CD14-positive monocyte (primary cell): Measurements from ENCODE around the gene APOL2. TPM values are rescaled to one million over a fixed set of nuclear protein-coding genes. Genes with fewer than 3 reads are reported as not detected.

ENCODE experiments used
- DNase-seq, 3 donors: peaks; one replicate each; pipeline ENCODE4 v3.0.0-alpha.2; 2011 to 2022
- H2AFZ ChIP-seq: 2 replicates; pipeline ENCODE4 v1.6.0; 2012; ENCODE audit warnings: mild to moderate bottlenecking, low read depth, low read length, inconsistent platforms; ENCODE audit not compliant: insufficient read depth, poor library complexity, severe bottlenecking
- H3K27ac ChIP-seq, 2 donors: 1 replicate in 1 of 2; 2 replicates in 1 of 2; pipeline ENCODE4 v1.5.1; 2012 to 2013; ENCODE audit warnings: low read length in 2 of 2, control low read depth in 1 of 2, inconsistent platforms in 1 of 2, low read depth in 1 of 2, mild to moderate bottlenecking in 1 of 2
- H3K27me3 ChIP-seq, 2 donors: one replicate each; pipeline versions ENCODE4 v1.6.0 to v1.6.1; 2011 to 2013; ENCODE audit warnings: low read length in 2 of 2; ENCODE audit not compliant: control insufficient read depth in 2 of 2, insufficient read depth in 2 of 2
- H3K36me3 ChIP-seq, 2 donors: replicated peaks in 1 of 2; 1 replicate in 1 of 2; 2 replicates in 1 of 2; pipeline versions ENCODE4 v1.5.1 to v1.6.1; 2012 to 2013; ENCODE audit warnings: low read length in 2 of 2, control low read depth in 1 of 2, inconsistent platforms in 1 of 2, mild to moderate bottlenecking in 1 of 2; ENCODE audit not compliant: insufficient read depth in 2 of 2, control insufficient read depth in 1 of 2
- H3K4me1 ChIP-seq, 2 donors: 1 replicate in 1 of 2; 2 replicates in 1 of 2; pipeline versions ENCODE4 v1.5.1 to v1.6.1; 2012 to 2013; ENCODE audit warnings: low read length in 2 of 2, control low read depth in 1 of 2, inconsistent platforms in 1 of 2, mild to moderate bottlenecking in 1 of 2, moderate library complexity in 1 of 2; ENCODE audit not compliant: insufficient read depth in 2 of 2, control insufficient read depth in 1 of 2
- H3K4me2 ChIP-seq: replicated peaks from 2 replicates; pipeline ENCODE3; 2012; ENCODE audit warnings: low read length, moderate library complexity, mild to moderate bottlenecking; ENCODE audit not compliant: poor library complexity, severe bottlenecking; ENCODE audit errors: extremely low read depth
- H3K4me3 ChIP-seq, 3 experiments: fragments of 200-600 bp in 1 of 3; sonication (generic) in 1 of 3; replicated peaks in 1 of 3; 1 replicate in 2 of 3; 2 replicates in 1 of 3; pipeline ENCODE4 v1.5.1; 2011 to 2013; ENCODE audit warnings: low read length in 3 of 3, mild to moderate bottlenecking in 3 of 3, control low read depth in 2 of 3, low read depth in 2 of 3, inconsistent platforms in 1 of 3, moderate library complexity in 1 of 3
- H3K79me2 ChIP-seq: 2 replicates; pipeline ENCODE4 v1.6.0; 2012; ENCODE audit warnings: mild to moderate bottlenecking, control low read depth, inconsistent platforms, low read length, moderate library complexity; ENCODE audit not compliant: insufficient read depth
- H3K9ac ChIP-seq: 2 replicates; pipeline ENCODE4 v1.6.0; 2017; ENCODE audit warnings: low read length, mild to moderate bottlenecking; ENCODE audit not compliant: insufficient read depth, poor library complexity, severe bottlenecking
- H3K9me3 ChIP-seq, 2 donors: replicated peaks in 1 of 2; 1 replicate in 1 of 2; 2 replicates in 1 of 2; pipeline versions ENCODE4 v1.5.1 to v1.6.1; 2012 to 2013; ENCODE audit warnings: low read length in 2 of 2, control low read depth in 1 of 2; ENCODE audit not compliant: control insufficient read depth in 1 of 2, insufficient read depth in 1 of 2
- H4K20me1 ChIP-seq: 2 replicates; pipeline ENCODE4 v1.6.0; 2012; ENCODE audit warnings: mild to moderate bottlenecking, low read length, control low read depth, moderate library complexity; ENCODE audit not compliant: insufficient read depth
- H3K27ac Mint-ChIP-seq, 7 donors: one replicate each; pipeline ENCODE4 v1.8.0; 2020; ENCODE audit warnings: mild to moderate bottlenecking in 7 of 7, mixed read lengths in 7 of 7, moderate library complexity in 6 of 7, inconsistent platforms in 2 of 7
- H3K27me3 Mint-ChIP-seq, 3 donors: one replicate each; pipeline ENCODE4 v1.8.0; 2021 to 2022; ENCODE audit warnings: low read depth in 3 of 3, mild to moderate bottlenecking in 3 of 3, mixed read lengths in 3 of 3, moderate library complexity in 3 of 3, inconsistent platforms in 1 of 3
- H3K36me3 Mint-ChIP-seq, 2 donors: one replicate each; pipeline ENCODE4 v1.8.0; 2020; ENCODE audit warnings: mixed read lengths in 2 of 2, inconsistent platforms in 1 of 2, mild to moderate bottlenecking in 1 of 2
- H3K4me1 Mint-ChIP-seq: one replicate; pipeline ENCODE4 v1.8.0; 2020; ENCODE audit warnings: mild to moderate bottlenecking, mixed read lengths
- H3K4me3 Mint-ChIP-seq, 2 donors: one replicate each; pipeline ENCODE4 v1.8.0; 2020; ENCODE audit warnings: mild to moderate bottlenecking in 2 of 2, mixed read lengths in 2 of 2, moderate library complexity in 1 of 2
- H3K9me3 Mint-ChIP-seq, 7 donors: one replicate each; pipeline ENCODE4 v1.8.0; 2020 to 2022; ENCODE audit warnings: mixed read lengths in 7 of 7, mild to moderate bottlenecking in 6 of 7, moderate library complexity in 6 of 7, inconsistent platforms in 2 of 7
- CTCF ChIP-seq: fragments of 200-600 bp; IDR thresholded peaks from one replicate; pipeline ENCODE4 v1.8.0; 2022; ENCODE audit warnings: antibody characterized with exemption, mild to moderate bottlenecking
- WGBS: methylation state at CpG from one replicate; pipeline ENCODE4 v1.1.5; 2013; ENCODE audit warnings: missing lambda C conversion rate; ENCODE audit not compliant: insufficient coverage; 5-methylcytosine and 5-hydroxymethylcytosine counted together
- intact Hi-C, 2 donors: fragments of 100-400 bp; cut with micrococcal nuclease; formaldehyde crosslinking; loops; one replicate each; pipeline versions ENCODE4 v1.15.0 to v1.15.1; 2023
- polyA plus RNA-seq, 3 donors: library from polyadenylated mRNA; depleted of rRNA in 1 of 3; unstranded in 2 of 3; stranded (reverse) in 1 of 3; fragments of 300-500 nt in 2 of 3; fragments of >200 nt in 1 of 3; fragmentation: Illumina TruSeq in 2 of 3; gene quantifications; 1 replicate in 2 of 3; 2 replicates in 1 of 3; pipeline ENCODE4 v1.2.3, GENCODE V29; 2012 to 2021

APOL2 gene
- polyA plus RNA-seq, 3 donors, result 12.6 to 47.0 (median 13.2) TPM

- H3K27me3 Mint-ChIP-seq, result peaks cover 4 to 7% (median 5%) of the 10 kb centered on the region in 3 donors
- no peak overlapping the region for H3K9ac ChIP-seq
- no peaks in the 10 kb centered on the region for H4K20me1 ChIP-seq
- H3K27ac Mint-ChIP-seq, result peak overlapping the region in 6 of 7 donors; percentile 27 to 78 (median 57)
- no peak for DNase-seq
- peaks cover 49% of the 10 kb centered on the region for H3K4me1 Mint-ChIP-seq
- H3K4me3 Mint-ChIP-seq, result peak overlapping the region; percentile 50 to 63
- H3K4me3 ChIP-seq, result peak overlapping the region in 1 of 3 experiments; percentile 21
- no peaks in the 10 kb centered on the region for H3K36me3 ChIP-seq
- H3K4me2 ChIP-seq, result peak overlapping the region; percentile 47
- H3K27me3 ChIP-seq, result no peaks in the 10 kb centered on the region
- H3K4me1 ChIP-seq, result peaks cover 29 to 37% of the 10 kb centered on the region in 2 donors
- no peak overlapping the region for H2AFZ ChIP-seq
- no peak overlapping the region for H3K27ac ChIP-seq
- no peaks in the 10 kb centered on the region for H3K9me3 ChIP-seq
- H3K79me2 ChIP-seq, result no peaks in the 10 kb centered on the region
- intact Hi-C loops, result loop anchor here in 1 of 2 donors (5.0 to 10.0 kb wide), 2 partner anchors 35 to 77 kb away; no protein-coding TSS in a partner anchor
- 53% methylated on average over 7 of the region's 8 CpGs for WGBS
- no peaks in the 10 kb centered on the region for H3K36me3 Mint-ChIP-seq
- no peak for TF ChIP-seq CTCF
- H3K9me3 Mint-ChIP-seq, result no peaks in the 10 kb centered on the region
These were observed 41.7 kb downstream of the APOL2 start for GRCh38 chr22:36197514-36198146.

- Mint-ChIP-seq H3K9me3 (no peaks in the 10 kb centered on the region), H3K27ac (peak overlapping the region in 6 of 7 donors; percentile 43 to 78 (median 53)), H3K27me3 (peaks cover 4 to 7% (median 6%) of the 10 kb centered on the region in 3 donors), H3K4me1 (peaks cover 44% of the 10 kb centered on the region), H3K4me3 (peak overlapping the region; percentile 50 to 63), H3K36me3 (no peaks in the 10 kb centered on the region)
- H3K79me2 ChIP-seq, result no peaks in the 10 kb centered on the region
- TF ChIP-seq CTCF, result no peak
- H3K4me1 ChIP-seq, result peaks cover 26 to 31% of the 10 kb centered on the region in 2 donors
- H3K9ac ChIP-seq, result no peak overlapping the region
- H4K20me1 ChIP-seq, result no peaks in the 10 kb centered on the region
- H2AFZ ChIP-seq, result peak overlapping the region; percentile 46
- WGBS, result no CpG with 5 or more reads among the region's 5 CpGs
- H3K9me3 ChIP-seq, result no peaks in the 10 kb centered on the region
- peak overlapping the region in 1 of 3 experiments; percentile 21 for H3K4me3 ChIP-seq
- no peak overlapping the region for H3K27ac ChIP-seq
- no peaks in the 10 kb centered on the region for H3K36me3 ChIP-seq
- no peaks in the 10 kb centered on the region for H3K27me3 ChIP-seq
- intact Hi-C loops, result loop anchor here in 1 of 2 donors (5.0 to 10.0 kb wide), 2 partner anchors 35 to 78 kb away; no protein-coding TSS in a partner anchor
- peak; percentile 24 to 65 (median 52) for DNase-seq
- H3K4me2 ChIP-seq, result peak overlapping the region; percentile 47
These were observed 42.3 kb downstream of the APOL2 start for GRCh38 chr22:36197065-36197440.
